OCI-LY7 (cell line): ENCODE measurements around the gene MPHOSPH8.

Experiments used
- EZH2phosphoT487 ChIP-seq: fragments of 200-600 bp; sonication (generic); IDR thresholded peaks from 2 replicates; pipeline ENCODE4 v1.6.1; 2018; ENCODE audit warnings: low read depth, borderline replicate concordance, mild to moderate bottlenecking, mixed run types, antibody characterized with exemption, low read length, moderate library complexity, mixed read lengths
- TF ChIP-seq, protein P1 (sequence below): fragments of 200-600 bp; sonication (generic); conservative IDR thresholded peaks from 2 replicates; pipeline ENCODE4 v1.5.1; 2014; ENCODE audit warnings: mild to moderate bottlenecking, antibody characterized with exemption, low read length, moderate library complexity, mixed read lengths

DNA sequence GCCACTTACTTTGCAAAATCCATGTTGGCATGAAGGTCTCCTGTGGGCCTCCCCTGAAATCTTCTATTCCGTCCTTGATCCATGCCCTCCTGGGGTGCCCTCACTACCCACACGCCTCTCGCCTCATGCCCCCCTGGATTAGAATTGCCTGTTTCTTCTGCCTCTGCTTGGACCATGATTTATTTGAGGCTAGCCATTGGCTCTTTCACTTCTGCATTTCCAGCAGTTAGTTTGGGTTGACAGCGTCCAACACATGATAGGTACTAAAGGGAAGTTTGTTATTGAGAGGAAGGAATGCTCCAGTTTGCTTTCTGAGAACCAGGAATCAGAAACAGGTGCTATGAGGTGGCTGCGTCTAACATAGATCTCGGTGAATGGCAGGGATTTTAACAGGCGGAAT lies 41.6 kb upstream of the MPHOSPH8 start:
- TF ChIP-seq, protein P1, sequence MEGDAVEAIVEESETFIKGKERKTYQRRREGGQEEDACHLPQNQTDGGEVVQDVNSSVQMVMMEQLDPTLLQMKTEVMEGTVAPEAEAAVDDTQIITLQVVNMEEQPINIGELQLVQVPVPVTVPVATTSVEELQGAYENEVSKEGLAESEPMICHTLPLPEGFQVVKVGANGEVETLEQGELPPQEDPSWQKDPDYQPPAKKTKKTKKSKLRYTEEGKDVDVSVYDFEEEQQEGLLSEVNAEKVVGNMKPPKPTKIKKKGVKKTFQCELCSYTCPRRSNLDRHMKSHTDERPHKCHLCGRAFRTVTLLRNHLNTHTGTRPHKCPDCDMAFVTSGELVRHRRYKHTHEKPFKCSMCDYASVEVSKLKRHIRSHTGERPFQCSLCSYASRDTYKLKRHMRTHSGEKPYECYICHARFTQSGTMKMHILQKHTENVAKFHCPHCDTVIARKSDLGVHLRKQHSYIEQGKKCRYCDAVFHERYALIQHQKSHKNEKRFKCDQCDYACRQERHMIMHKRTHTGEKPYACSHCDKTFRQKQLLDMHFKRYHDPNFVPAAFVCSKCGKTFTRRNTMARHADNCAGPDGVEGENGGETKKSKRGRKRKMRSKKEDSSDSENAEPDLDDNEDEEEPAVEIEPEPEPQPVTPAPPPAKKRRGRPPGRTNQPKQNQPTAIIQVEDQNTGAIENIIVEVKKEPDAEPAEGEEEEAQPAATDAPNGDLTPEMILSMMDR, result no peak
- no peak for TF ChIP-seq EZH2phosphoT487
